ENCODE results near the gene BANF2. TPM values are rescaled to one million over a fixed set of nuclear protein-coding genes. Genes with fewer than 3 reads are reported as not detected.

The BANF2 gene
- total and polyA plus RNA-seq, 3 donors from 2014 or later = 29.5 to 133 (median 60.2) TPM

DNA sequence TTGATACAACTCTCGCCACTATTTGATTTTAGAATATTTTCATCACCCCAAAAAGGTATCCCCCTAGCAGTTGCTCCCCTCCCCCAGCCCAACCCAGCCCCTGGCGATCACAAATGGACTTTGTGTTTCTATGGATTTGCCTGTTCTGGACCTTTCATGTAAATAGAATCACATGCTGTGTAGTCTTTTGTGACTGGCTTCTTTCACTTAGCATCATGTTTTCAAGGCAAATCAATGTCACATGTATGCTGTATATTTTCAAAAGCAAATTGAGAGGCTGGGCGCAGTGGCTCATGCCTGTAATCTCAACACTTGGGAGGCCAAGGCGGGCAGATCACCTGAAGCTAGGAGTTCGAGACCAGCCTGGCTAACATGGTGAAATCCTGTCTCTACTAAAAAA, 48.5 kb downstream of the BANF2 start:
- Histone ChIP-seq H3K9me3 (no peaks in the 10 kb centered on the region), H3K27me3 (no peaks in the 10 kb centered on the region), H3K4me1 (no peaks in the 10 kb centered on the region), H3K27ac (no peak overlapping the region), H3K36me3 (ENCODE audit: low read depth, missing control alignments) (no peaks in the 10 kb centered on the region), H3K4me3 (no peak overlapping the region)
- no peak for DNase-seq
- 93 to 95% methylated on average over 5 of the region's 5 CpGs for WGBS, 2 donors
- intact Hi-C loops (cut with DNase I; ENCODE audit: low total_unique reads) = no loop called here
- TF ChIP-seq POLR2A (IDR thresholded peaks at IDR 0.05) = no peak
- no peak for TF ChIP-seq CTCF (IDR thresholded peaks at IDR 0.05)

GRCh38 chr20:17749626-17749977, 49.8 kb downstream of the BANF2 start:
- Histone ChIP-seq H3K4me1 (no peaks in the 10 kb centered on the region), H3K9me3 (no peaks in the 10 kb centered on the region), H3K4me3 (no peak overlapping the region), H3K36me3 (ENCODE audit: low read depth, missing control alignments) (no peaks in the 10 kb centered on the region), H3K27ac (no peak overlapping the region), H3K27me3 (no peaks in the 10 kb centered on the region)
- 92 to 93% methylated on average over 5 of the region's 5 CpGs for WGBS, 2 donors
- intact Hi-C loops (cut with DNase I; ENCODE audit: low total_unique reads) = no loop called here
- DNase-seq = no peak
- TF ChIP-seq POLR2A (IDR thresholded peaks at IDR 0.05) (no peak), CTCF (IDR thresholded peaks at IDR 0.05) (no peak)

GRCh38 chr20:17749978-17750721, 50.4 kb downstream of the BANF2 start:
- H3K27me3 ChIP-seq = no peaks in the 10 kb centered on the region
- no peaks in the 10 kb centered on the region for H3K4me1 ChIP-seq
- no peak for TF ChIP-seq POLR2A (IDR thresholded peaks at IDR 0.05)
- no peak for TF ChIP-seq CTCF (IDR thresholded peaks at IDR 0.05)
- intact Hi-C loops (cut with DNase I; ENCODE audit: low total_unique reads) = no loop called here
- H3K27ac ChIP-seq = no peak overlapping the region
- no peak for DNase-seq
- H3K36me3 ChIP-seq (ENCODE audit: low read depth, missing control alignments) = no peaks in the 10 kb centered on the region
- H3K4me3 ChIP-seq = no peak overlapping the region
- H3K9me3 ChIP-seq = no peaks in the 10 kb centered on the region
- WGBS, 2 donors = 63 to 71% methylated on average over 13 to 15 of the region's 15 CpGs

- 64 to 77% methylated on average over 2 of the region's 2 CpGs for WGBS, 2 donors
- Histone ChIP-seq H3K27ac (no peak overlapping the region), H3K4me3 (no peak overlapping the region), H3K9me3 (no peaks in the 10 kb centered on the region), H3K27me3 (no peaks in the 10 kb centered on the region), H3K36me3 (ENCODE audit: low read depth, missing control alignments) (no peaks in the 10 kb centered on the region), H3K4me1 (no peaks in the 10 kb centered on the region)
- intact Hi-C loops (cut with DNase I; ENCODE audit: low total_unique reads) = no loop called here
- no peak for DNase-seq
- TF ChIP-seq CTCF (IDR thresholded peaks at IDR 0.05) (no peak), POLR2A (IDR thresholded peaks at IDR 0.05) (no peak)
Measured at GRCh38 chr20:17750722-17751045, 50.9 kb downstream of the BANF2 start.

DNA sequence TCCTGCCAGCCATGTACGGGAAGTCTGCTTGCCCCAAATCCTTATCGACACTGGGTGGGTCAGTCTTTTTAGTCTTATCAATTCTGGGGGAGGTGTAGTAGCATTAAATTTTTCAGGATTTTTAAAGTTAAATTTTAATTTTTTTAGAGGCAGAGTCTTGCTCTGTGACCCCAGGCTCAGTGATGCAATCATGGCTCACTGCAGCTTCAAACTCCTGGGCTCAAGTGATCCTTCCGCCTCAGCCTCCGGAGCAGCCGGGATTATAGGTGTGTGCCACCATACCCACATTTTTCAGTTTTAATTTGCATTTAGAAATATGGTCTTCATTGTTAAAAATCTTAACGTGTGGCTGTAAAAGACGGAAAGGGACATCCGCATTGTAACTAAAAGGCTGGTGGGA, 51.9 kb downstream of the BANF2 start:
- Histone ChIP-seq H3K27me3 (no peaks in the 10 kb centered on the region), H3K4me3 (no peak overlapping the region), H3K9me3 (no peaks in the 10 kb centered on the region), H3K36me3 (ENCODE audit: low read depth, missing control alignments) (no peaks in the 10 kb centered on the region), H3K4me1 (no peaks in the 10 kb centered on the region), H3K27ac (no peak overlapping the region)
- intact Hi-C loops (cut with DNase I; ENCODE audit: low total_unique reads) = no loop called here
- no peak for DNase-seq
- WGBS, 2 donors = 62 to 76% methylated on average over 8 of the region's 8 CpGs
- no peak for TF ChIP-seq POLR2A (IDR thresholded peaks at IDR 0.05)
- TF ChIP-seq CTCF (IDR thresholded peaks at IDR 0.05) = no peak

Measured in testis (tissue), 3 donors.